ENCODE data around the gene KDM4E.

KDM4E gene

DNA sequence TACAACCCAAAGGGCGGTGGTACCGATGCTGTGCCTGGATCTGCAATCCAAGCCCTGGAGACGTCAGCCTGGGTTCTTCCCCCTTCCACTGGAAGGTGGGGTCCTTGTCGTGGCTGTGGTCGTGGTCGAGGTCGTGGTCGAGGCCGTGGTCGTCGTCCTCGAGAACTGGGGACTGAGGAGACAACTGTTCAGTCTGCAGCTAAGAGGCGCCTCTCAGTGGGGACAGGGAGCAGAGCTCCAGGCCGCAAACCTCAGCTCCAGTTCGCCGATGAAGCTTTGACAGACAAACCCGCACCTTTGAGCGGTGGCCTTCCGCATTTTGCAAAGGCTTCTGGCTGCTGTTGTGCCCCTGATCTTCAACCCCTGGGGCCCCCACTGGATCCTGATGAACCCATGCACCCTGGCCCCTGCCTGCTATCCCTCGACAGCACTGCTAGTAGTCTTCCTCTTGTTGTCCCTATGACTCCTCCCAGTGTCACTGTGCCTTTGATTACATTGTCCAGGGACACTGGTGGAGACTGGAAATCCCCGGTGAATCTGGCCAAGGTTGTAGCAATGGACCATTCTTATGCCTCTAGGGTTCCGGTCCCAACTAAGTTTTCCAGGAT, 25.6 kb downstream of the KDM4E start:
- DNase-seq (ENCODE audit: low spot score), result no peak

DNA sequence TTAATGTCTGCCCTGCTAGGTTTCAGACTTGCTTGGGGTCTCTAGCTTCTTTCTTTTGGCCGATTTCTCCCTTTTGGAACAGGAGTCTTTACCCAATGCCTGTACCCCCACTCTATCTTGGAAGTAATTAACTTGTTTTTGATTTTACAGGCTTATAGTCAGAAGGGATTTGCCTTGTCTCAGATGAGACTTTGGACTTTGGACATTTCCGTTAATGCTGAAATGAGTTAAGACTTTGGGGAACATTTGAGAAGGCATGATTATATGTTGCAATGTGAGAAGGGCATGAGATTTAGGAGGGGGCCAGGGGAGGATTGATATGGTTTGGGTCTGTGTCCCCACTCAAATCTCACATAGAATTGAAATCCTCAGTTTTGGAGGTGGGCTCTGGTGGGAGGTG, 29.3 kb downstream of the KDM4E start:
- DNase-seq (ENCODE audit: low spot score), result no peak

DNA sequence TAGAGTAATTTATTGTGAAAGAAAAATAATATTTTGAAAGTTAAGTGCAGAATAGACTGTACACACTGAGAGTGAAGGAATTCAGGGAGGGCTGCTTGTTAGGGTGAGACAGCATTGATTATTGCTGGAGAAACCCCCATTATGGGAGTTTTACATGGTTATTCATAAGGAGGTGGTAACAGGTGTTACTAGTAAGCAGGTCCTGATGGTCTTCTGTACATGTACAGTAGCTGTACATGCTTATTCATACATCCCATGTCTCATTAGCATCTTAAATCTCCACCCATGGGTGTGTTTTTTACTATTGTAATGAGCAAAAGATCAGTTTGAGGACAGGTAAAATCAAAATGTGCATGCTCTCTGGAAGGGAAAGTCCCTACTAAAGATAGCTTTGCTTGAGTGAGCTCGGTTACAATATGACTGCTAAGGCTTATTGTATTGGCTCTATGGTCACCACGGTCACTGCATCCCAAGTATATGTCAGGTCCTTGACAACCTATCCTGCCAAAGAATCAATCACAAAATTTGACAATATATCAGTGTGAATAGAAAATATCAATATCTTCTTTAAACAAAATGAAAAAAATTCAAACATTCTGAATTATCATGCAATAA, 30.3 kb downstream of the KDM4E start:
- no peak for DNase-seq (ENCODE audit: low spot score)

GRCh38 chr11:95057959-95058358, 32.9 kb downstream of the KDM4E start:
- no peak for DNase-seq (ENCODE audit: low spot score)

DNA sequence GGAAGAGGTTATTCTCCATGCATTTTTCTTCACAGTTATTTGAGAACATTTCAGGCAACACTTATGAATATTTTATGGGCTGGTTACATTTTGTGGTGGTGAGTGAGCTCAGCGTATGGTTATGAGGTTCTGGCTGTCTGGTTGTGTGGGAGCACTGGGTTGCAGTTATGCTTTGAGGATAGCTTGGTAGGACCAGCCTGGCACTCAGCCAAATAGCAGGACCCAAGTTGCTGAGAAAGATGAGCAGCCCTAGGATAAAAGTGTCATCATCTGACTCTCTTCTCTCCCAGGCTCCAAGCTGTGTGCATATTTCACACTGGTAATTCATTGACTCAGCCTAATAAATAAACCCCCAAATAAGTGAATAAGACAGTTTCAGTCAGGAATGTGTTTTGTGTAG, 33.6 kb downstream of the KDM4E start:
- no peak for DNase-seq (ENCODE audit: low spot score)

DNA sequence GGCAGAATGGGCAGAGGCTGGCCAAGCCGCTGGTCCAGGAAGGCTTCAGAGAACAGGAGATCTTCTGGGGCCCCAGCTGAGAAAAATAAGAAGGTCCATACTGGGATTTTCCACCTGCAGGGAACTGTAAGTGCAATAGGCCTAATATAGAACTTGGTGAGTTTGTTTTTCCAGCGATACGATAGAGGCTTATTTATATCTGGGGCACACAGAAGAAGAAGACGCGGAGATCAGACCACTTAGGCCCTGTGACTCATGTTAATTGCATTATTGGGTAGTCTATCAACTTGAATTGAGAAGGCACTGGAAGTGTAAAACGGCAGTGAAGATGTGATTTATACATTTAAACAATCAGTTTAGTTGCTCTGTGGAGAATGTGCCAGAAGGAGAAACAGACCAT, 34.0 kb downstream of the KDM4E start:
- DNase-seq (ENCODE audit: low spot score), result no peak

DNA sequence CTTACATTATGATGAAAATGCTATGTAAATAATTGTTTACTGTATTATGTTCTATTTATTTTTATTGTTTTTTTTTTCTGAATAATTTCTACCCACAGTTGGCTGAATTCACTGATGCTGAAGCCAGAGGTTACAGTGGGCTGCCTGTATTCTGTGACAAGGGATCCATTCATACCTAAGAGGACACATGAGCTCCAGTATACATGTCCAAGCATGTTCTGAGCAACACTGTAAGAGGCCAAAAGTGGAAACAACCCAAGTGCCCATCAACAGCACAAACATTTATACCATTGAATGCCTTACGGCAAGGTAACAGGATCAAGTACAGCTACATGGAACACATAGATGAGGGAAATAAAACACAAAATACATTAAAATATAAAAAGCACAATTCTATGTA, 40.3 kb downstream of the KDM4E start:
- no peak for DNase-seq (ENCODE audit: low spot score)

DNA sequence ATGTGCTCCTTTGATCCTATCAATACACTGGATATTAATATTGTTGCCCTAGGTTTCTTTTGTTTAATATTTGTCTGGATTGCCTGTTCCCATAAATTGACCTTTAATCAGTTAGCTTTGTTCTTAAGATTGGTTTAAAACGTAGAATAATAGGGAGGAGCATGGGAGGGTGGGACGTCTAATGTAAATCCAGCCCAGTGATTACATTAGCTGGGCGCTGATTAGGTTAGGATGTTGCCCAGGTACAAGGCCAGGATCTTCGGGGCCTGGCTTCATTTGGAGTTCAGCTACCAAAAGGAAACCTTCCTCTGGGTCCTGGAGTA, 41.6 kb downstream of the KDM4E start, which contains the start of gene SRSF8:
Gene SRSF8, plus strand, starts transcription at position 204 of the 323 bp plus-strand sequence. CDS start 308 bp downstream, outside the sequence.
- DNase-seq (ENCODE audit: low spot score), result peak; percentile 85

GRCh38 chr11:95067039-95067840, 42.2 kb downstream of the KDM4E start:
- peak; percentile 81 for DNase-seq (ENCODE audit: low spot score)

DNA sequence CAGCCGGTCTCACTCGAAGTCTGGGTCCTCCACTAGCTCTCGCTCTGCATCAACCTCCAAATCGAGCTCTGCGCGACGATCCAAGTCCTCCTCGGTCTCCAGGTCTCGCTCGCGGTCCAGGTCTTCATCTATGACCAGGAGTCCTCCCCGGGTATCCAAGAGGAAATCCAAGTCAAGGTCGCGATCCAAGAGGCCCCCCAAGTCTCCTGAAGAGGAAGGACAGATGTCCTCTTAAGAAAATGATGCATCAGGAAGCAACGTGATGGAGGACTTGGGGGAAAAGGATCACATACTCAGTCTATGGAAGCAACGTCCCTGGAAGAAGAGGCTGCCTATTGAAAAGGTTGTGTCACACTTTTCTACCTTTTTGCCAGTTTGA, 42.8 kb downstream of the KDM4E start:
- no peak for DNase-seq (ENCODE audit: low spot score)

- DNase-seq (ENCODE audit: low spot score), result peak; percentile 99
Measured at GRCh38 chr11:95068549-95068948, 43.5 kb downstream of the KDM4E start.

- no peak for DNase-seq (ENCODE audit: low spot score)
Measured at GRCh38 chr11:95070471-95070870, 45.4 kb downstream of the KDM4E start.

GRCh38 chr11:95072948-95073347, 47.9 kb downstream of the KDM4E start:
- no peak for DNase-seq (ENCODE audit: low spot score)

DNA sequence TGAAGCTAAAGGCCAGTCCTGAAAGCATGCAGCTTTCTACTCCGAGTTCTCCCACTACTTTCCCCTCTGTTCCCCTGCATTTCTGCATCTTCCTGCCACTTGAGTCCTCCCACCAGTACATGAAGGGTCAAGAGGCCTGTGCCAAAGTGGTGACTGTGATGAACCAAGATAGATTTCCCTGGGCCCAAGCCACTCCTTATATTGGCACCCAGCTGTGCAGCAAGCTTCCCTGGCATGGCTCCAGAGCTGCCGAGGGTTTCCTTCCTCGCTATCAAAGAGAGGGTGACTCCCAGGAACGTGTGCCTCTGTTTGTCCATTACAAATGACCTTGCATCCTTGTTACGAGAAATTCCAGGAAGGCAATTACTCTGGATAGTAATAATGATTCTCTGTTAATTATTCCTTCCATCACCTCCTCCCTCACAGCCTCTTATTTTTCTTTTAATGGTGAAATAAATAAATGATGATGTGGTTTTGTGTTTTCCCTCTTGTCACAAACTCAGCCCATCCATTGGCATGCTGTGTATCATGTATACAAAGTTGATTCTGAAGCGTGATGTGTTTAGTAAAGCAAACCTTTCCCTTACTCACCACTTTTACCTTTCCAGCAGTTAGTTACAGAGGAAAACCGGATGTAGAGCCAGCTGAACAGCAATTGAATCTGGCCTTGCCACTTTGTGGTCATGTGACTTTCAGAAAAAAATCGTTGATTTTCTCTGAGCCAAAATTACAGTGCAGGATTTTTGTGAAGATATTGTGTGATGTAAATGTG, 49.9 kb downstream of the KDM4E start:
- DNase-seq (ENCODE audit: low spot score), result no peak

DNA sequence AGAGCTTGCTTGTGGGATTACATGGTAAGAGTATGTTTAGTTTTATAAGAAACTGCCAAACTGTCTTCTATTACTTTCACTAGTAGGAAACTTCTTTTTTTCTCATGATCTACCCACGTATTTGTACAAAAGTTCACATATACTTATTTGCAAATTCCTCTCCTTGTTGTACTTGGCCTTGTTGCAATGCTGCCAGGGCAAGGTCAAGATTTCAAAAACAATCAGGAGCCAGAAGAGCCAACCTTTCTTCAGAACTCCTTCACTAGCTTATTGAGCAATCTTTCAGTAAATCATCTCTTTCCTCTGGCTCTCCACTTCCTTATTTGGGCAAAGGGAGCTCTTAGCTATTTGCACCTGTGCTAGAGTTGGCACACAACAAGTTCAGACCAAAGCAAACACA, 51.4 kb downstream of the KDM4E start:
- DNase-seq (ENCODE audit: low spot score), result no peak

- DNase-seq (ENCODE audit: low spot score), result no peak
Measured at GRCh38 chr11:95076981-95077380, 51.9 kb downstream of the KDM4E start.
